Stimulated activated CD4-positive, alpha-beta T cell treated with anti-CD3 and anti-CD28 coated beads, Interleukin-1b, Interleukin-23, amount 100 ng/mL, for 48 hours (primary cell): Measurements from ENCODE around the gene ZNF316.

Source experiments
- DNase-seq: peaks from one replicate; pipeline ENCODE4 v3.0.0-alpha.2; 2020

Gene ZNF316

DNA sequence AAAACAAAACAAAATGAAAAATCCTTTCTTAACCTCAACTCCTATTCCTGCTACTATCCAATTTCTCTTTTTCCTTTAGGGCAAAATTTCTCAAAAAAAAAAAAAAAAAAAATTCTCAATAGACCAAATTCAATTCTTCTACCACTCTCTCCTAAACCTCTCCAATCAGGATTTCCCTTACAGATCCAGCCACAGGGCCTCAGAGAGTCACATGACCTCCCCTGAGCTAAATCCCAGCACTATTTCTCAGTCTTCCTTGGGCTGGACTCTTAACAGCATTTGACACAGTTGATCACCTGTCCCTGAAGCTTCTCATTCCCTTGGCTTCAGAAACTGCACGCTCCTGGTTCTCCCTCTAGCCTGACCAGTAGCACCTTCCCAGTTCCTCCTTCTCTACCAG is 64.7 kb downstream of the ZNF316 start:
- DNase-seq, result no peak
